Measurements from ENCODE around the gene COG2. TPM values are rescaled to one million over a fixed set of nuclear protein-coding genes. Genes with fewer than 3 reads are reported as not detected.

Gene COG2
- total and polyA plus RNA-seq, 7 donors, result 17.5 to 31.2 (median 25.2) TPM

- intact Hi-C loops (cut with DNase I), result loop anchor here (2.0 to 5.0 kb wide), 3 partner anchors 41 to 337 kb away; partner anchors contain the start of genes ARV1 and TTC13
- H3K27ac ChIP-seq, result peak overlapping the region in 1 of 4 donors; percentile 86
- peaks cover 0 to 31% (median 24%) of the 10 kb centered on the region in 4 donors for H3K4me1 ChIP-seq
- no peak for DNase-seq
- H3K9me3 ChIP-seq, result no peaks in the 10 kb centered on the region
- WGBS, 2 donors, result 18 to 46% methylated on average over 18 of the region's 18 CpGs
- H3K36me3 ChIP-seq, result no peaks in the 10 kb centered on the region
- H3K27me3 ChIP-seq, result peaks cover 0 to 6% (median 0%) of the 10 kb centered on the region in 3 donors
- H3K4me3 ChIP-seq, result peak overlapping the region; percentile 64 to 91 (median 75)
- TF ChIP-seq EP300 (IDR thresholded peaks at IDR 0.05), result no peak
- TF ChIP-seq POLR2A (IDR thresholded peaks at IDR 0.05), result no peak
- no peak for TF ChIP-seq POLR2AphosphoS5 (IDR thresholded peaks at IDR 0.05)
- no peak for TF ChIP-seq CTCF (IDR thresholded peaks at IDR 0.05)
These were observed 400 bp upstream of the COG2 start for GRCh38 chr1:230641900-230642262.

GRCh38 chr1:230643908-230644307, 1.6 kb downstream of the COG2 start:
- Histone ChIP-seq H3K27ac (no peak overlapping the region), H3K9me3 (no peaks in the 10 kb centered on the region), H3K4me1 (peaks cover 0 to 31% (median 24%) of the 10 kb centered on the region in 4 donors), H3K36me3 (no peaks in the 10 kb centered on the region), H3K4me3 (peak overlapping the region in 1 of 4 donors; percentile 64), H3K27me3 (peaks cover 0 to 1% (median 0%) of the 10 kb centered on the region in 3 donors)
- DNase-seq, result no peak
- intact Hi-C loops (cut with DNase I), result loop anchor here (2.0 to 5.0 kb wide), 3 partner anchors 39 to 335 kb away; partner anchors contain the start of genes ARV1 and TTC13
- WGBS, 2 donors, result 12 to 51% methylated on average over 4 of the region's 4 CpGs
- TF ChIP-seq POLR2AphosphoS5 (IDR thresholded peaks at IDR 0.05) (no peak), EP300 (IDR thresholded peaks at IDR 0.05) (no peak), POLR2A (IDR thresholded peaks at IDR 0.05) (no peak), CTCF (IDR thresholded peaks at IDR 0.05) (no peak)

GRCh38 chr1:230646710-230647302, 4.5 kb downstream of the COG2 start:
- TF ChIP-seq EP300 (IDR thresholded peaks at IDR 0.05) (no peak), POLR2A (IDR thresholded peaks at IDR 0.05) (no peak), CTCF (IDR thresholded peaks at IDR 0.05) (no peak), POLR2AphosphoS5 (IDR thresholded peaks at IDR 0.05) (no peak)
- intact Hi-C loops (cut with DNase I), result no loop called here
- DNase-seq, result no peak
- H3K27me3 ChIP-seq, result no peaks in the 10 kb centered on the region
- H3K4me3 ChIP-seq, result no peak overlapping the region
- WGBS, 2 donors, result 92 to 94% methylated on average over 4 of the region's 4 CpGs
- no peaks in the 10 kb centered on the region for H3K9me3 ChIP-seq
- no peaks in the 10 kb centered on the region for H3K36me3 ChIP-seq
- H3K4me1 ChIP-seq, result peaks cover 0 to 28% (median 23%) of the 10 kb centered on the region in 4 donors
- no peak overlapping the region for H3K27ac ChIP-seq

GRCh38 chr1:230647321-230647720, 5.0 kb downstream of the COG2 start:
- no peak overlapping the region for H3K4me3 ChIP-seq
- no peak for DNase-seq
- no peaks in the 10 kb centered on the region for H3K27me3 ChIP-seq
- WGBS, 2 donors, result 55 to 80% methylated on average over 5 of the region's 5 CpGs
- no peak overlapping the region for H3K27ac ChIP-seq
- intact Hi-C loops (cut with DNase I), result no loop called here
- no peaks in the 10 kb centered on the region for H3K9me3 ChIP-seq
- H3K36me3 ChIP-seq, result no peaks in the 10 kb centered on the region
- TF ChIP-seq POLR2A (IDR thresholded peaks at IDR 0.05), result no peak
- no peak for TF ChIP-seq CTCF (IDR thresholded peaks at IDR 0.05)
- no peak for TF ChIP-seq POLR2AphosphoS5 (IDR thresholded peaks at IDR 0.05)
- no peak for TF ChIP-seq EP300 (IDR thresholded peaks at IDR 0.05)
- peaks cover 0 to 25% (median 21%) of the 10 kb centered on the region in 4 donors for H3K4me1 ChIP-seq
